Activated gamma-delta T cell (primary cell): ENCODE measurements around the gene SLC17A2.
"Not testable (repeated sequence)": the region's sequence is repeated elsewhere in the genome, so short reads cannot be mapped to it uniquely, and the experiment has no call there.

Experiments
- DNase-seq: peaks from one replicate; lab custom pipeline; 2025; lab: John Stamatoyannopoulos, UW

Gene SLC17A2

DNA sequence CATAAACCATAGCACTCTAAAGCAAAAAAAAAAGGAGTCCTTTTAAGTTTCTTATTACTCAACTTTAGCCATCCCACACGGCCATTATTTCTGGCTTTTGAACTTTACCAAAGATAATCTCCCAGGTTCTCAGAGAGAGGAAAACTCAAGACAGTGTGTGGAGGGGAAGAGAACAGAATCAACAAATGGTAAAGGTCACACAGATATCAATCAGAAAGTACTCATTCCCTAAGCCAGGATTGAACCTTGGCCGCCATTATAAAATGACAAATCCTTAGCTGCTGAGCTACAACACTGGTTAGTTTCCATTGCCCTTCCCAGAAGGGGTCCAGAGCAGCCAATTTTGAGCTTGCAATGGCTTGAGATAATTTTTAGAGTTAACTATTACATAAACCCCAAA lies 22.0 kb upstream of the SLC17A2 start:
- DNase-seq = no peak

DNA sequence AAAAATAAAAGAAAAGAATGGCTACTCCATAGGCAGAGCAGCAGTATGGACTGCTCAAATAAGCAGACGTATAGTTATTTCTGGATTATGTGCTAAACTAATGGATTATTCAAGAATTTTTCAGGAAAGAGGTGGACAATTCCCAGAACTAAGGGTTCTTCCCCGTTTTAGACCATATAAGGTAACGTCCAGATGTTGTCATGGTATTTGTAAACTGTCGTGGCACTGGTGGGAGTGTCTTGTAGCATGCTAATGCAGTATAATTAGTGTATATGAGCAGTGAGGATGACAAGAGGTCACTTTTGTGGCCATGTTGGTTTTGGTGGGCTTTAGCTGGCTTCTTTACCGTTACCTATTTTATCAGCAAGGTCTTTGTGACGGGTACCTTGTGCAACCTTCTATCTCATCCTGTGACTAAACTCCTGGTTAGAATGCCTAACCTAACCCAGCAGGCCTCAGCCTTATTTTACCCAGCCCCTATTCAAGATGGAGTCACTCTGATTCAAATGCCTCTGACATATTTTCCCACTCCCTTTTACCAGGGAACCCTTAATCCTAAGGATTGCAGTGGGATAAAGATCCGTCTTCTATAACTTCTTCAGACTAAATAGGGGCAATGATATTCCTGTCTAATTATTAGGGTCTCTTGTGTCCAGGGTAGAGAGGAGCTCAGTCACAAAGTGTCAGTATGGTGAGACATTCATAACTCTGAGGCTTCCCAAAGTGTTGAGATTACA lies 21.0 kb upstream of the SLC17A2 start:
- DNase-seq = no peak

DNA sequence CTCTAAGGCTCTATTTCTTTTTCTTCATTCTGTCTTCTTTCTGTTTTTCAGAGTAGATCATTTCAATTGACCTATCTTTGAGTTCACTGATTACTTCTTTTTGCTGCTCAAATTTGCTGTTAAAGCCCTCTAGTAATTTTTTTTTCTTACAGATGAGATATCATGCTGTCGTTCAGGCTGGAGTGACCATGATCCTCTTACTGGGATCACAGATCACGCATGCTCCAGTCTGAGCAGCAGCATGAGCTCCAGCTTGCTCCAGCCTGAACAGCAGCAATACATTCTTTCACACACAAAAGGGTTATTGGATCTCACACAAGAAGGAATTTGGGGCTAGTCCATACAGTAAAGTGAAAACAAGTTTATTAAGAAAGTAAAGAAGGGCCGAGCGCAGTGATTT lies 19.8 kb upstream of the SLC17A2 start:
- no peak for DNase-seq

DNA sequence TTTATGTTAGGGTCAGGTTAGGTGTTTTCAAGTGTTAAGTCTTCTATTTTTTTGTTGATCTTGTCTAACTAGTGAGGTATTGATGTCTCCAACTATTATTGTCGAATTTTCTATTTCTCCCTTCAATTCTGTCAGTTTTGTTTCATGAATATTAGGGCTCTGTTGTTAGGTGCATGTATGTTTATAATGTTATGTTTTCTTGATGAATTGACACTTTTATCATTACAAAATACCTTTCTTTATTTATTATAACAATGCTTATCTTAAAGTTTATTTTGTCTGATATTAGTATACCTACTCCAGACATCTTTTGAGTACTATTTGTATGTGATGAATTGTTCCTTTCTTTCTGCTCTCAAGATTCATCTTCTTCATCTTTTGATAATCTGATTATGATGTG lies 19.2 kb upstream of the SLC17A2 start:
- no peak for DNase-seq

DNA sequence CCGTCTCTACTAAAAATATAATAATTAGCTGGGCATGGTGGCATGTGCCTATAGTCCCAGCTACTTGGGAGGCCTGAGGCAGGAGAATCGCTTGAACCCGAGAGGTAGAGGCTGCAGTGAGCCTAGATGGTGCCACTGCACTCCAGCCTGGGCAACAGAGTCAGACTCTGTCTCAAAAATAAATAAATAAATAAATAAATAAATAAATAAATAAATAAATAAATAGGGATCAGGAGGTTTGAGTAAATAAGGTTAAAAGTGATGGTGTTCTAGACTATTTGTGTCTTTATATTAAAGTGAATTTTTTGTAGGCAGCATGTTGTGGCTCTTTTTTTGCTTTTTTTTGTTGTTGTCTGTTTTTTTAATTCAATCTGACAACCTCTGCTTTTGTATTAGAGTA lies 17.0 kb upstream of the SLC17A2 start:
- DNase-seq = not testable (repeated sequence)

DNA sequence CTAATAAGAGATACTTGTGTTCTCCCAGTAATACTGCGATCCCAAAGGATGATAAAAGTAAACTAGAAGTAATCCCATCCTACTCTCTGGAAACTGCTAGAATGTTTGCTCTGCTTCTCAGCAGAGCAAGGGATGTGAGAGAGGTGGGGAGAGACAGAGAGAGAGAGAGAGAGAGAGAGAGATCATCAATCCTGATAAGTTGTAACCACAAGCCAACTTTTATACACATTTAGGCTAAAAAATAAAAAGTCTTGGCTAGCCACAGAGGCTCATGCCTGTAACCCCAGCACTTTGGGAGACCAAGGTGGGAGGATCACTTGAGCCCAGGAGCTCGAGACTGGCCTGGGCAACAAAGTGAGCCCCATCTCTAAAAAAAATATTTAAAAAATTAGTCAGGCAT lies 16.1 kb upstream of the SLC17A2 start:
- DNase-seq = no peak

DNA sequence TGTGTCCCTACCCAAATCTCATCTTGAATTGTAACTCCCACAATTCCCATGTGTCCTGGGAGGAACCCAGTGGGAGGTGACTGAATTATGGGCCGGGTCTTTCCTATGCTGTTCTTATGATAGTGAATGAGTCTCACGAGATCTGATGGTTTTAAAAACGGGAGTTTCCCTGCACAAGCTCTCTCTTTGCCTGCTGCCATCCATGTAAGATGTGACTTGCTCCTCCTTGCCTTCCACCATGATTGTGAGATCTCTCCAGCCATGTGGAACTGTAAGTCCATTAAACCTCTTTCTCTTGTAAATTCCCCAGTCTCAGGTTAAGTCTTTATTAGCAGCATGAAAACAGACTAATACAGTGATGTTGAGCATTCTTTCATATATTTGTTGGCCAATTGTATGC lies 15.2 kb upstream of the SLC17A2 start:
- DNase-seq = not testable (repeated sequence)

DNA sequence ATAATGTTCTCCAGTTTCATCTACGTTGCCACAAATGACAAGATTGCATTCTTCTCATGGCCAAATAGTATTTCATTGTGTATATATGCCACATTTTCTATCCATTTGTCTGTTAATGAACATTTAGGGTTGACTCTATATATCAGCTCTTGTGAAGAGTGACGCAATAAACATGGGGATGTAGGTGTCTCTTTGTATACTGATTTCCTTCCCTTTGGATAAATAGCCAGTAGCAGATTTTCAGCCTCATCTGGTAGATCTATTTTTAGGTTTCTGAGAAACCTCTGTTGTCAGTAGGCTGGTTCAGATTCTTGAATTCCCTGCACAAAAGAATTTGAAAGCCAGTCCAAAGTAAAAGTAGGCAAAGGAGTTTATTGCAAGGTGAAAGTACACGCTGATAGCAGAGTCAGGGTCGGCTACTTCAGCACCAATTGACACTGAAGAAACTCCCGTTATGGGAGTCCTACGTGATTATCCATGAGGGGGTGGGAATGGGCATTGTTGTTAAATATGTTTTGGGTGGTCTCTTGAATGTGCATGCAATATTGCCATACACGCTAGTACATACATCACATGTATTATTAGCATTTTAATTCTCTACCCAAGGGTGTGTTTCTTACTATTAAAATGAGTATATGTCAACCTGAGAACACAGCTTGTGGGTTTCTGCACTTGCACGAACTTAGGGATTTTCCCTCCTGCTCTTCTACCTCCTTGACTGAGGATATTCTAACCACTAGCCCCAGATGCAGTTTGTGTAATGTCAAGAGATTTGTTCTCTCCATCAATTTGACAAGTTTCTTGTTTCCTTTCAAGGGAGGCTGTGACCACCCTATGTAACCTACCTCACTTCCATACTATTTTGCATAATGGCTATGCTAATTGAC lies 14.4 kb upstream of the SLC17A2 start:
- no peak for DNase-seq

DNA sequence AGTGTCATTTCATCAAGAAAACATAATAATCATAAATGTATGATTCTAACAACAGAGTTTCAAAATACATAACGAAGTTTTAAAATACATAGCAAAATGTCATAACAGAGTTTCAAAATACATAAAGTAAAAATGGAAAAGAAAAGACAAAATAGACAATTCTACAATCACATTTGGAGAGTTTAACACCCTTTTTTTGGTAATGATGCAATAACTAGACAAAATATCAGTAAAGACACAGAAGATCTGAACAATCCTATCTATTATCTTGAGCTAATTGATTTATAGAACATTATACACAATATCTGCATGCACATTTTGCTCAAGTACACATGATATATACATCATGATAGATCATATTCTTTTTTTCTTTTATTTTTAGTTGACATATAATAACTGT lies 13.4 kb upstream of the SLC17A2 start:
- DNase-seq = no peak

DNA sequence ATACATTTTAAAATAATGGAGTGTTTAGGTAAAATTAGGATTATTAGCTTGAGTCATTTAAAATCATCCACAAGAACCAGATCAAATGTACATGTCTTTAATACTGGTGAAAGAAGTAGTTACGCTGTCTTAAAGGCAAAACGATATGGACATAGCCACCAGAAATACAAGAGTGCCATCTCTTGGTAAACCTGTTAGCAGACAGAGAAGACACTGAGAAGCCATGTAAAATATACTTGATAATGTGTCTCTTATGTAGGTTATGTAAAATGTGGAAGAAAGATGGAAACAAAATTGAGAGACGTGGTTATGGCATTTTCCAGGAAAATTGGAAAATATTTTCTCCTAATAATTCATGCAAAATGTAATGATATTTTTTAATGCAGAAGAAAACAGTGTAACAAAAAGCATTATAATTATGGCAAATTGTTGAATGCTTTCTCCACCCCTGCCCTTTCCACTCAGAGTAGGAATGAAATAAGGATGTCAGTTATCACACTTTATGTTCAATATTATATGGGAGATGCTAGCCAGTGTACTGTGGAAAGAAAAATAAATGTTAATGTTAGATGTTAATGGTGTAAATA lies 12.2 kb upstream of the SLC17A2 start:
- DNase-seq = no peak

DNA sequence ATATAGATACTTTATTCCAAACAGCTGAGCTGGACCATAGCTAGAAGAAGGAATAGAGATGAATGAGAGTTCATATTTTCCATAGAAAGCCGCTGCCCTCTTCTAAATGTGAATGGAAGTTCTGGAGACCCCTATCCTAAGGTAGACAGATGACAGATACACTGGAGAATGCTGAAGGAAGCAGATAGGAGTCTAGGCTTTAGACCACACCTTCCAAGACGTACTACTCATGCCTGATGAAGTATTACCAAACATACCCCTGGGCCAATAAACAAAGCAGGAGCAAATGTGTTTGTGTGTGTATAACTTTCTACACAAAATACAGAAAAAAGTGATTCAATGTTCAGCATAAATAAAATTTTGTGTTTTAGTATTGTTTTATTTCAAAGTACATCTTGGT lies 9.1 kb upstream of the SLC17A2 start:
- DNase-seq = no peak

DNA sequence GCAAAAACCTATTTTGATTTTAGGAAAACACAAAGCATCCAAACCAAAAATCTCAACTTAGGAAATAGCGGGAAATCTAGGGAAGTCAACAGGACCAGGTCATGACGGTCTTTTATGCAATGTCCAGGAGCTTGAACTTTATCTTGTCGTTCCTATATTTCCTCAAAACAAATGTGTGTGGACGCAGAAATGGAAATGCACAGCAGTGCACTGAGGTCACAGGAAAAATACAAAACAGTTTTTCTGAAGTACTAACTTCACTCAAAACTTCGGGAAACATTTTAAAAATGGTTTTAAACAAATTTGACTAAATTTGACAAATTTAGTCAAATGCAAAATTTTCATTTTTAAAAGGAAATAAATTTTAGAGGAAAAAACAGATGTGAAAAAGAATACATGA lies 5.5 kb upstream of the SLC17A2 start:
- DNase-seq = no peak

DNA sequence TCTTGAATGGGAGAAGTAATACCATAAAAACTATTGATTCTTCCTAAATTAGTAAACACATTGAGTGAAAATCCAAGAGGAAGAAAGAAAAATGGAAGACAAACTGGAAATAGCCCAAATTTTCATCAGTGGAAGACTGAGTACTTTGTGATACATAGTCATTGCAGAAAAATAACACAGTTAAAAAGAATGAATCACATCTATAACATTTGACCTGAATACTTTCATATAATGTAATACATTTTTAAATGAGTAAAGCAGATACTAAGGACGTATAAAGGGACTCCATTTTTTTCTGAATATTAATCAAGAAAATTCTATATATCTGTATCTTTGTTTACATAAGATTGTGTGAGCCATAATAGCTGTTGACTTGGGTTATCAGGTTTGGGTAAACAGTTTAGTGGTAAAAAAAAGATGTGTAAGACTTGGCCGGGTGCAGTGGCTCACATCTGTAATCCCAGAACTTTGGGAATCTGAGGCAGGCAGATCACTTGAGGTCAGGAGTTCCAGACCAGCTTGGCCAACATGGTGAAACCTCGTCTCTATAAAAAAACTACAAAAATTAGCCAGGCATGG lies 4.3 kb upstream of the SLC17A2 start:
- DNase-seq = no peak

DNA sequence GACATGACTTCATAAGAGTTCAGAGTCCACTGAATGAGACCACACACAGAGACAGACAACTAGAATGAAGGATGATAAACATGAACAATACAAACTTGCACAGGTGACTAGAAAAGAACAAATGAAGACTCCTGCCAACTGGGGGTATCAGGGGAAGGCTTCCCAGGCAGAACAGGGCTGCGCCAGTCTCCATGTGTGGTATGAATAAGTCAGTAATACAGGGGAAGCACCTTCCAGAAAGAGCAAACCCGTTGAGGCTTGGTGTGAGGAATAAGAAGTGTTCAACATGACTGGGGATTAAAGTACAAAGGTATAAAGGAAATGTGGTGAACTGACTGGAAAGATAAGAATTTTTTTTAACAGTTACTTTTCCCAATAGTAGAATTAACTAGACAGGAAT lies 3.7 kb upstream of the SLC17A2 start:
- no peak for DNase-seq

DNA sequence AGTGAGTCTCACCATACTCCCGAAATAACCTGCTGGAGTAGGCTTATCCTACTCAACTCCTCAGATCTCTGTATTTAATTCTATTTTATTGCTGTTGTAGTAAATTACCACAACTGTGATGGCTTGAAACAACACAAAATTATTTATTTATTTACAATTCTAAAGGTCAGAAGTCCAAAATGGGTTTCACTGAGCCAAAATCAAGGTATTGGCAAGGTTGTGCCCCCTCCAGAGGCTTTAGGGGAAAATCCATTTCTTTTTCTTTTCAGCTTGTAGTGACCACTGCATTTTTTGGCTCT lies 869 bp upstream of the SLC17A2 start:
- no peak for DNase-seq

DNA sequence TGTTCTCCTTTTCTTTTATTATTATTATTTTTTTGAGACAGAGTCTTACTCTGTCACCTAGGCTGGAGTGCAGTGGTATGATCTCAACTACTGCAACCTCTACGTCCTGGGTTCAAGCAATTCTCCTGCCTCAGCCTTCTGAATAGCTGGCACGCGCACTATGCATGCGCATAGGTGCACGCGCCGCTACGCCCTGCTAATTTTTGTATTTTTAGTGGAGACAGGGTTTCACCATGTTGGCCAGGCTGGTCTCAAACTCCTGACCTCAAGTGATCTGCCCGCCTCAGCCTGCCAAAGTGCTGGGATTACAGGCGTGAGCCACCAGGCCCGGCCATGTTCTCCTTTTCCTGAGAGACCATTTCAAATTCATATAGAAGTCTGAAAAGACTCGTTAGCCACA lies 706 bp downstream of the SLC17A2 start:
- DNase-seq = not testable (repeated sequence)

DNA sequence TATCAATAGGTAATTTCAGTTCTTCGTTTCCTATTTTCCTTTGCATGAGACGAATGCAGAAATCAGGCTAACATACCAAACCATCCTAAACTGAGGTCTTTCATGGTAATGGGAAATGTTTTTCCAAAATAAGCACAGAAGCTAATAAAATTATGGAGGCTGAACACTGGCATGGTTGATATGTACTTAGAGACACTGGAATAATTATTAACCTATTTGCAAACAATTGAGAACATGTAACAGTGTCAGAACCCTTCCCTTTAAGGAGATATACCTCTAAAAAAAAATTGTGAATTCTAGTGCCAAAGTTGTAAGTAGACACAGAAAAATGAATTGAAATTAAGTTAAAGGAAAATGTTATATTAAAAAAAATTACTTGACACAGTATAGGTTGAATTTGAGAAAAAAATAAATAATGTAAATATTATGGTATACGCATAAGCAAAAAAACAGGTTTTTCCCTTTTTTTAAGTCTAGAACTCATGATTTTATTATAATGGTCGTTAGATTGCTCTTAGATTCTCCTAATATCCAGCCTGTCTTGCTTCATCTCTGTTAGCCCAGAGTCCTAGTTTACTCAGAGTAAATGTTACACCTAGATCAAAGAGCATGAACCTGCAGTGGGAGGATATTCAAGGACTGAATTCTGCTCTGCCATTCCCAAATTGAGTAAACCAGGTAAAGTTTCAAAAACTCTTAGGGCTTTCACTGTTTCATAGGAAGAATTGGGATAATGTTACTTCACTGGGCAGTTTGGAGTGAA lies 1.7 kb downstream of the SLC17A2 start:
- DNase-seq = no peak

DNA sequence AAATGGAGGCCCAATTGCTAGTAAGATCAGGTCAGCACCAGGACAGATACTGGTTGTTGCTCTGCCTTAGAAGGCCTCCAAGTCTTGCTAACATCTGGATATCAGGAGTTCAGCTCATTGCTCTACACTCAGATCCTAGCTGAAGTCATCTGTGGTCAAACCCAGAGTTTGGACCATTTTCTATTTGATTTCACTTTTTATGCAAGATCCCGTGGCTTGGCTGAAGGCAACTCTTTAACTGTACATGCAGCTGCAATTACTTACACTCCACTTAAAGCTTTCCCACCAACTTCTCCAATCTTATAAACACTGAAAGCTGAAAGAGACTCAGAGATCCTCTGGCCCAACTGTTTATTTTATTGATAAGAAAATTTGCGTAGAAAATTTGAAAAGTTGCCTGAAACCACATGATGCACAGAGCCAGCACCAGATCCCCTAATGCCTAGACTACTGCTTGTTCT lies 2.7 kb downstream of the SLC17A2 start:
- DNase-seq = no peak

DNA sequence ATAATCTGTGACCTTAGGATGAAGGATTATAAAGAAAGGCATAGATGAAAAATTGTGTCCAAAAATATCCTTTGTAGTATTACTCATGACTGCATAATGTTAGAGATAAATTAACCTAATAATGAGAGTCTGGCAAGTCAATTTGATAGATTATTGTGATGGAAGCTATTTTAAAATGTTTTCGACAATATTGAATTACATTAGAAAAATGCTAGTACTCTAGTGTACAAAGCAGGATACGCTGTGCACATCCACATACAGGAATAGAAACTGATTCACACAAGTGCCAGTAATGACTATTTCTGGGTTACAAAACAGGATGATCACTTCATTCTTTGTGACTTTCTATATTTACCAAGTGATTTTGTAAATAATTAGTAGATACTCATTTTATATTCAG lies 3.3 kb downstream of the SLC17A2 start:
- DNase-seq = no peak

DNA sequence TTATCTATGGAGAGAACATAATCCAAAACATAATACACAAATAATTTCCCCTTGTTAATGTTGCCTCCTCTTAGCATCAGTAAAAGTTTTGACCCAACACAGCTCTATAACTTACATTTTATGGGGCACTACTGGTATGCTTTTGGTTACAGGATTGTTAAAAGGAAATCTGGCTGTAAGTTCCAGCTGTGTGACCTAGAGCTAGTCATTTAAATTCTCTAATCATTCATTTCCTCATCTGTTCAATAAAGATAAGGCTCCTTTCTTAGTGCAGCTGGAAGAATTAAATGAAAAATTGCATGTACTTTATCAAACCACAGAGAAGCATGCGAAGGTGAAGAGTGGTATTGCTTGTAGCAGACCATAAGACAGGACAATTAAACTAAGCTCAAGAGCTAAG lies 4.6 kb downstream of the SLC17A2 start:
- DNase-seq = no peak

DNA sequence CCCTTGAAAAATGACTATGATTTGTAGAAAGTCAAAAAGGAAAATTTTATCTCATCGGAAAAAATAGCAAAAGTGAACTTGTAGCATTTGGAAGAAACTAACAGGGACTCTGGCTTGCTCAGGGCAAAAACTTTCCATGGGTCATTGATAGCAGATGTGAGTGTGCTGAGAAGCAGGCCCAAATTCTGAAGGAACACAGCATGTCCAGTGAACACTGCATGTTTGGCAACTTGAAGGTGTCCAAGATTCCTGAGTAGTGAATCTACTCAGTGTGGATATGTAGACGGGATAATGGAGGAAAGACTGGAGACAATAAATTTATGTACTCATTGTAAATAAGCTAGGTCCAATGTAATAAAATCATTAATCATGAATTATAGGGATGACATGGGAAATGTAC lies 8.2 kb downstream of the SLC17A2 start:
- DNase-seq = no peak
